H1 (cell line): ENCODE data around the gene NEDD4L. TPM values are rescaled to one million over a fixed set of nuclear protein-coding genes. Genes with fewer than 3 reads are reported as not detected.
A peak's percentile ranks its signal among the peaks of the same experiment; 100 is the strongest.

Experiments
- CTCF ChIA-PET: fragments of 300-600 bp; sonication (Branson Sonifier 250); formaldehyde crosslinking; loops from one replicate; lab custom pipeline; 2021; ENCODE audit not compliant: partially characterized antibody; lab: Charles Lee
- POLR2A ChIA-PET: fragments of 300-600 bp; sonication (Branson Sonifier 250); formaldehyde crosslinking; loops from one replicate; lab custom pipeline; 2021; ENCODE audit warnings: inconsistent platforms; ENCODE audit not compliant: partially characterized antibody; lab: Charles Lee
- DNase-seq, 2 experiments: peaks; one replicate each; pipeline versions ENCODE4 v3.0.0 to v3.0.0-alpha.2; 2010 to 2022; ENCODE audit warnings: low spot score in 2 of 2, low read depth in 1 of 2, mixed read lengths in 1 of 2
- FAIRE-seq: peaks from 2 replicates; lab custom pipeline; 2011; peaks lifted over from hg19 to GRCh38; lab: Jason Lieb, UNC
- H2AFZ ChIP-seq: 2 replicates; pipeline ENCODE4 v1.8.1; 2012; ENCODE audit warnings: low read length, inconsistent platforms
- H2AK5ac ChIP-seq: 2 replicates; pipeline ENCODE4 v1.6.1; 2013; ENCODE audit warnings: low read depth, low read length
- H2BK120ac ChIP-seq: replicated peaks from 2 replicates; pipeline ENCODE3; 2013; ENCODE audit warnings: low read depth, low read length, inconsistent platforms
- H2BK12ac ChIP-seq: 2 replicates; pipeline ENCODE4 v1.6.1; 2013; ENCODE audit warnings: low read depth, low read length
- H2BK15ac ChIP-seq: 2 replicates; pipeline ENCODE4 v1.6.1; 2013; ENCODE audit warnings: low read length
- H2BK20ac ChIP-seq: 2 replicates; pipeline ENCODE4 v1.6.1; 2013; ENCODE audit warnings: low read length
- H2BK5ac ChIP-seq: 2 replicates; pipeline ENCODE4 v1.6.1; 2013; ENCODE audit warnings: low read depth, low read length
- H3K14ac ChIP-seq: 2 replicates; pipeline ENCODE4 v1.6.1; 2013; ENCODE audit warnings: inconsistent platforms; ENCODE audit not compliant: insufficient read length
- H3K18ac ChIP-seq: 2 replicates; pipeline ENCODE4 v1.6.1; 2013; ENCODE audit warnings: low read length; ENCODE audit errors: extremely low read depth
- H3K23ac ChIP-seq: 2 replicates; pipeline ENCODE4 v1.6.1; 2013; ENCODE audit warnings: inconsistent platforms; ENCODE audit not compliant: insufficient read length
- H3K23me2 ChIP-seq: 2 replicates; pipeline ENCODE4 v1.6.1; 2013; ENCODE audit warnings: low read depth, low read length
- H3K27ac ChIP-seq: 2 replicates; pipeline ENCODE4 v1.6.1; 2011; ENCODE audit warnings: low read depth, low read length, inconsistent platforms
- H3K27me3 ChIP-seq, 4 experiments: replicated peaks in 1 of 4; 1 replicate in 1 of 4; 2 replicates in 3 of 4; pipeline versions ENCODE4 v1.6.1 to v1.8.1; 2011 to 2013; ENCODE audit warnings: low read length in 3 of 4, mild to moderate bottlenecking in 3 of 4, inconsistent platforms in 2 of 4, mixed read lengths in 2 of 4, moderate library complexity in 1 of 4; ENCODE audit not compliant: control insufficient read depth in 3 of 4, insufficient read depth in 3 of 4; ENCODE audit errors: extremely low read depth in 1 of 4
- H3K36me3 ChIP-seq, 4 experiments: 2 replicates each; pipeline versions ENCODE4 v1.6.1 to v1.8.1; 2011 to 2013; ENCODE audit warnings: mild to moderate bottlenecking in 4 of 4, low read length in 3 of 4, moderate library complexity in 2 of 4, control low read depth in 1 of 4, inconsistent platforms in 1 of 4; ENCODE audit not compliant: insufficient read depth in 4 of 4, control insufficient read depth in 2 of 4
- H3K4ac ChIP-seq: replicated peaks from 2 replicates; pipeline ENCODE3; 2013; ENCODE audit warnings: low read length, low read depth, mixed read lengths, inconsistent platforms; ENCODE audit not compliant: insufficient read length
- H3K4me1 ChIP-seq, 4 experiments: replicated peaks in 1 of 4; 1 replicate in 1 of 4; 2 replicates in 3 of 4; pipeline versions ENCODE4 v1.6.1 to v1.8.1; 2011 to 2013; ENCODE audit warnings: low read length in 3 of 4, inconsistent platforms in 2 of 4, mixed read lengths in 1 of 4; ENCODE audit not compliant: insufficient read depth in 4 of 4, control insufficient read depth in 3 of 4
- H3K4me2 ChIP-seq, 2 experiments: 2 replicates each; pipeline versions ENCODE4 v1.6.1 to v1.8.1; 2011 to 2013; ENCODE audit warnings: low read depth in 2 of 2, low read length in 2 of 2, control low read depth in 1 of 2, inconsistent platforms in 1 of 2, mild to moderate bottlenecking in 1 of 2; ENCODE audit not compliant: insufficient read depth in 1 of 2
- H3K4me3 ChIP-seq, 4 experiments: fragments of 200-600, 300-600 bp in 1 of 4; sonication (generic), shearing (Covaris generic), sonication (Bioruptor Twin) in 1 of 4; 2 replicates each; pipeline versions ENCODE4 v1.5.1 to v1.8.1; 2011 to 2016; ENCODE audit warnings: low read length in 4 of 4, low read depth in 3 of 4, control low read depth in 2 of 4, inconsistent platforms in 2 of 4, mild to moderate bottlenecking in 2 of 4, mixed read lengths in 1 of 4, moderate library complexity in 1 of 4; ENCODE audit not compliant: insufficient read depth in 2 of 4; ENCODE audit errors: extremely low read depth in 1 of 4
- H3K56ac ChIP-seq: replicated peaks from 2 replicates; pipeline ENCODE3; 2013; ENCODE audit warnings: low read depth, mild to moderate bottlenecking, mixed read lengths, low read length, inconsistent platforms; ENCODE audit not compliant: insufficient read length
- H3K79me1 ChIP-seq: 2 replicates; pipeline ENCODE4 v1.6.1; 2013; ENCODE audit warnings: low read depth, low read length, control low read depth
- H3K79me2 ChIP-seq, 2 experiments: 2 replicates each; pipeline versions ENCODE4 v1.6.1 to v1.8.1; 2012 to 2013; ENCODE audit warnings: low read length in 2 of 2, mild to moderate bottlenecking in 2 of 2, inconsistent platforms in 1 of 2; ENCODE audit not compliant: insufficient read depth in 2 of 2, control insufficient read depth in 1 of 2
- H3K9ac ChIP-seq, 4 experiments: replicated peaks in 1 of 4; 1 replicate in 1 of 4; 2 replicates in 3 of 4; pipeline versions ENCODE4 v1.6.1 to v1.8.1; 2011 to 2013; ENCODE audit warnings: low read depth in 3 of 4, low read length in 3 of 4, control low read depth in 2 of 4, mild to moderate bottlenecking in 2 of 4, moderate library complexity in 2 of 4, inconsistent platforms in 1 of 4; ENCODE audit errors: extremely low read depth in 1 of 4
- H3K9me3 ChIP-seq, 2 experiments: 2 replicates each; pipeline versions ENCODE4 v1.6.1 to v1.8.1; 2012 to 2013; ENCODE audit warnings: mild to moderate bottlenecking in 2 of 2, moderate library complexity in 2 of 2, control low read depth in 1 of 2, inconsistent platforms in 1 of 2, low read depth in 1 of 2, low read length in 1 of 2, mixed read lengths in 1 of 2; ENCODE audit not compliant: insufficient read depth in 2 of 2
- H4K20me1 ChIP-seq, 2 experiments: replicated peaks in 1 of 2; 2 replicates each; pipeline versions ENCODE3 to v1.8.1; 2011 to 2013; ENCODE audit warnings: inconsistent platforms in 2 of 2, low read length in 2 of 2, mild to moderate bottlenecking in 1 of 2; ENCODE audit not compliant: insufficient read depth in 2 of 2, control insufficient read depth in 1 of 2
- H4K5ac ChIP-seq: 2 replicates; pipeline ENCODE4 v1.6.1; 2013; ENCODE audit warnings: low read length, low read depth, mixed read lengths, inconsistent platforms; ENCODE audit not compliant: insufficient read length
- H4K8ac ChIP-seq: 2 replicates; pipeline ENCODE4 v1.8.0; 2013; ENCODE audit warnings: mild to moderate bottlenecking, moderate library complexity, low read length, inconsistent platforms; ENCODE audit not compliant: insufficient read depth; ENCODE audit errors: extremely low read depth
- H4K91ac ChIP-seq: replicated peaks from 2 replicates; pipeline ENCODE3; 2013; ENCODE audit warnings: low read length, mixed read lengths, inconsistent platforms; ENCODE audit not compliant: insufficient read length
- BCL11A ChIP-seq, 2 experiments: IDR thresholded peaks; one replicate each; pipeline ENCODE4 v1.6.1; 2011; ENCODE audit warnings: low read depth in 2 of 2, low read length in 2 of 2, mild to moderate bottlenecking in 2 of 2
- BRCA1 ChIP-seq: IDR thresholded peaks from 2 replicates; pipeline ENCODE4 v1.6.1; 2012; ENCODE audit warnings: low read depth, low read length, improper control_type of control experiment
- EZH2 ChIP-seq: fragments of 200-600 bp; sonication (generic); IDR thresholded peaks from 2 replicates; pipeline ENCODE4 v1.7.1; 2012; ENCODE audit warnings: low read depth, mild to moderate bottlenecking, moderate library complexity, low read length, inconsistent platforms; ENCODE audit not compliant: severe bottlenecking
- NRF1 ChIP-seq: IDR thresholded peaks from 2 replicates; pipeline ENCODE4 v1.6.1; 2011; ENCODE audit warnings: mild to moderate bottlenecking, low read depth, low read length, improper control_type of control experiment
- POU5F1 ChIP-seq: IDR thresholded peaks from 2 replicates; pipeline ENCODE4 v1.6.1; 2011; ENCODE audit warnings: low read depth, mild to moderate bottlenecking, low read length, moderate library complexity
- RBBP5 ChIP-seq: IDR thresholded peaks from 2 replicates; pipeline ENCODE4 v1.7.1; 2012; ENCODE audit warnings: low read depth, mild to moderate bottlenecking, inconsistent platforms, low read length, moderate library complexity, borderline replicate concordance
- SP2 ChIP-seq: IDR thresholded peaks from 2 replicates; pipeline ENCODE4 v1.6.1; 2012; ENCODE audit warnings: mild to moderate bottlenecking, low read length, inconsistent platforms
- SP4 ChIP-seq: IDR thresholded peaks from 2 replicates; pipeline ENCODE4 v1.6.1; 2012; ENCODE audit warnings: low read length, inconsistent platforms
- TAF1 ChIP-seq: IDR thresholded peaks from 2 replicates; pipeline ENCODE4 v1.6.1; 2011; ENCODE audit warnings: mild to moderate bottlenecking, low read depth, low read length
- WGBS, 2 experiments: shearing (Covaris generic) in 1 of 2; methylation state at CpG; one replicate each; pipeline versions ENCODE4 v1.1.6 to v1.1.7; 2013 to 2015; ENCODE audit warnings: low lambda C conversion rate in 2 of 2, mixed read lengths in 2 of 2, inconsistent platforms in 1 of 2, low coverage in 1 of 2, missing lambda C conversion rate in 1 of 2; ENCODE audit not compliant: insufficient replicate concordance in 2 of 2, insufficient coverage in 1 of 2, insufficient read length in 1 of 2; ENCODE audit errors: extremely low coverage in 1 of 2, missing lambda C conversion rate in 1 of 2; 5-methylcytosine and 5-hydroxymethylcytosine counted together
- polyA plus RNA-seq, 7 experiments: library from polyadenylated mRNA; depleted of rRNA in 3 of 7; stranded (reverse) in 5 of 7; unstranded in 2 of 7; fragments of >200 nt in 5 of 7; fragments of 200-250 nt in 2 of 7; gene quantifications; 1 replicate in 5 of 7; 2 replicates in 1 of 7; 4 replicates in 1 of 7; pipeline versions ENCODE4 v1.2.1 to v1.2.3, GENCODE V29; 2011 to 2013; ENCODE audit warnings: missing spikeins in 2 of 7, mixed read lengths in 2 of 7
- total RNA-seq: library from RNA; stranded (reverse); fragmentation: NEBNext Ultra II Directional; extraction: Animal tissue kit (Norgen Biotek cat#: 25700); gene quantifications from 2 replicates; pipeline ENCODE4 v1.2.1, GENCODE V29; 2021
- TF ChIP-seq, protein P1 (sequence below), 3 experiments: IDR thresholded peaks; 1 replicate in 2 of 3; 2 replicates in 1 of 3; pipeline versions ENCODE4 v1.5.1 to v1.6.1; 2011; ENCODE audit warnings: low read length in 3 of 3, mild to moderate bottlenecking in 3 of 3, inconsistent platforms in 2 of 3, low read depth in 1 of 3, moderate library complexity in 1 of 3; ENCODE audit not compliant: insufficient read depth in 1 of 3; ENCODE audit errors: control extremely low read depth in 1 of 3

The NEDD4L gene
- total and polyA plus RNA-seq, 2 of the 8 experiments (the other 6 are each of a cell fraction or from before 2014, with no cell fraction given), result 37.3 to 69.8 TPM

GRCh38 chr18:58195278-58195765, 151.3 kb downstream of the NEDD4L start:
- FAIRE-seq (peak; percentile 45), DNase-seq (peak in 1 of 2 experiments; percentile 67)
- TF ChIP-seq BRCA1 (no peak), EZH2 (no peak), NRF1 (no peak), RBBP5 (0 out of 2 replicates have a peak, but pooled peaks have one; percentile 47), POU5F1 (no peak), BCL11A (IDR thresholded peaks at IDR 0.05; ENCODE audit: low read depth in 2 of 2, low read length in 2 of 2) (no peak), TAF1 (0 out of 2 replicates have a peak, but pooled peaks have one; percentile 46), SP4 (no peak), SP2 (no peak)
- TF ChIP-seq, protein P1, sequence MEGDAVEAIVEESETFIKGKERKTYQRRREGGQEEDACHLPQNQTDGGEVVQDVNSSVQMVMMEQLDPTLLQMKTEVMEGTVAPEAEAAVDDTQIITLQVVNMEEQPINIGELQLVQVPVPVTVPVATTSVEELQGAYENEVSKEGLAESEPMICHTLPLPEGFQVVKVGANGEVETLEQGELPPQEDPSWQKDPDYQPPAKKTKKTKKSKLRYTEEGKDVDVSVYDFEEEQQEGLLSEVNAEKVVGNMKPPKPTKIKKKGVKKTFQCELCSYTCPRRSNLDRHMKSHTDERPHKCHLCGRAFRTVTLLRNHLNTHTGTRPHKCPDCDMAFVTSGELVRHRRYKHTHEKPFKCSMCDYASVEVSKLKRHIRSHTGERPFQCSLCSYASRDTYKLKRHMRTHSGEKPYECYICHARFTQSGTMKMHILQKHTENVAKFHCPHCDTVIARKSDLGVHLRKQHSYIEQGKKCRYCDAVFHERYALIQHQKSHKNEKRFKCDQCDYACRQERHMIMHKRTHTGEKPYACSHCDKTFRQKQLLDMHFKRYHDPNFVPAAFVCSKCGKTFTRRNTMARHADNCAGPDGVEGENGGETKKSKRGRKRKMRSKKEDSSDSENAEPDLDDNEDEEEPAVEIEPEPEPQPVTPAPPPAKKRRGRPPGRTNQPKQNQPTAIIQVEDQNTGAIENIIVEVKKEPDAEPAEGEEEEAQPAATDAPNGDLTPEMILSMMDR (IDR thresholded peaks at IDR 0.05; ENCODE audit: control extremely low read depth in 1 of 3, insufficient read depth in 1 of 3, low read depth in 1 of 3, low read length in 3 of 3), result no peak

More at GRCh38 chr18:58195278-58195765, 151.3 kb downstream of the NEDD4L start:
- Histone ChIP-seq H2BK20ac (no peak overlapping the region), H3K79me2 (peaks cover 0 to 57% of the 10 kb centered on the region in 2 experiments; a peak in 3 of 4 replicates), H4K20me1 (peaks cover 0 to 4% of the 10 kb centered on the region in 2 experiments), H2BK15ac (no peak overlapping the region), H3K79me1 (peaks cover 6% of the 10 kb centered on the region; the same call in 1 of the 2 replicates), H4K91ac (no peak overlapping the region), H3K4ac (no peak overlapping the region), H2AFZ (no peak overlapping the region), H2BK12ac (0 out of 2 replicates have a peak overlapping the region, but pooled peaks have one; percentile 13), H4K8ac (peak overlapping the region; percentile 89; the same call in 1 of the 2 replicates), H3K23me2 (no peaks in the 10 kb centered on the region; the same call in 1 of the 2 replicates), H3K27me3 (no peaks in the 10 kb centered on the region), H2BK5ac (peak overlapping the region; percentile 13; the same call in 1 of the 2 replicates), H2AK5ac (0 out of 2 replicates have a peak overlapping the region, but pooled peaks have one; percentile 7), H3K18ac (peak overlapping the region; percentile 91), H4K5ac (no peak overlapping the region), H3K4me1 (peaks cover 14 to 25% (median 23%) of the 10 kb centered on the region in 4 experiments), H3K9me3 (no peaks in the 10 kb centered on the region), H3K4me3 (peak overlapping the region; percentile 56 to 72 (median 68)), H3K56ac (no peak overlapping the region), H3K23ac (no peak overlapping the region), H3K27ac (0 out of 2 replicates have a peak overlapping the region, but pooled peaks have one; percentile 52), H2BK120ac (no peak overlapping the region), H3K4me2 (peak overlapping the region; percentile 83 to 94), H3K9ac (peak overlapping the region in 3 of 4 experiments; percentile 27 to 56 (median 50); a peak in 6 of 7 replicates), H3K14ac (no peak overlapping the region), H3K36me3 (no peaks in the 10 kb centered on the region; a peak in 2 of 8 replicates)
- 3% methylated on average over 25 of the region's 25 CpGs; no CpG with 5 or more reads in 1 of the 2 experiments for WGBS, 2 experiments
- ChIA-PET CTCF (interaction anchor here (0.6 to 12.2 kb wide), 18 partner anchors 10 to 131 kb away, joined by 3 to 103 read pairs (median 6); no protein-coding TSS in a partner anchor), POLR2A (interaction anchor here (1.0 to 1.4 kb wide), 4 partner anchors 9 to 126 kb away, joined by 3 to 4 read pairs (median 4); no protein-coding TSS in a partner anchor)
